ENCODE data around the gene SLC9A3.

The SLC9A3 gene

DNA sequence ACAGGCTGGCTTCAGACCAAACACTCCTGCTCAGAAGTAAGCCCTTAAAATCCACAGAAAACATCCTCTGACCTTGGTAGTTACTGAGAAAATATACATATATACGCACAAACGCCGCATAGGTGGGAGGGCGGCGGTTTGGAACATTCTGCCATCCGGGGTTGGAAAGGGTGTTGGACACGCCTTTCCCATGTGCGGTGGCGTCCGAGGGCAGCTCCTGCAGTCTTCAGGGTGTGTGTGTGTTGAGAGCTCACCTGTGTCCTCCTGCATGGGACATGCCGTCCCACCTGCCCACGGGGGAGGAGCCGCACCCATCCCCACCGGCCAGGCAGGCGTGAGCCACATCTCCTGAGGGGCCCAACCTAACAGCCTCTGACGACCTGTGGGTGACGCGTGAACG lies 28.2 kb downstream of the SLC9A3 start:
- TF ChIP-seq, protein P1, sequence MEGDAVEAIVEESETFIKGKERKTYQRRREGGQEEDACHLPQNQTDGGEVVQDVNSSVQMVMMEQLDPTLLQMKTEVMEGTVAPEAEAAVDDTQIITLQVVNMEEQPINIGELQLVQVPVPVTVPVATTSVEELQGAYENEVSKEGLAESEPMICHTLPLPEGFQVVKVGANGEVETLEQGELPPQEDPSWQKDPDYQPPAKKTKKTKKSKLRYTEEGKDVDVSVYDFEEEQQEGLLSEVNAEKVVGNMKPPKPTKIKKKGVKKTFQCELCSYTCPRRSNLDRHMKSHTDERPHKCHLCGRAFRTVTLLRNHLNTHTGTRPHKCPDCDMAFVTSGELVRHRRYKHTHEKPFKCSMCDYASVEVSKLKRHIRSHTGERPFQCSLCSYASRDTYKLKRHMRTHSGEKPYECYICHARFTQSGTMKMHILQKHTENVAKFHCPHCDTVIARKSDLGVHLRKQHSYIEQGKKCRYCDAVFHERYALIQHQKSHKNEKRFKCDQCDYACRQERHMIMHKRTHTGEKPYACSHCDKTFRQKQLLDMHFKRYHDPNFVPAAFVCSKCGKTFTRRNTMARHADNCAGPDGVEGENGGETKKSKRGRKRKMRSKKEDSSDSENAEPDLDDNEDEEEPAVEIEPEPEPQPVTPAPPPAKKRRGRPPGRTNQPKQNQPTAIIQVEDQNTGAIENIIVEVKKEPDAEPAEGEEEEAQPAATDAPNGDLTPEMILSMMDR (IDR thresholded peaks at IDR 0.05; ENCODE audit: extremely low read depth, insufficient read depth, missing control alignments): no peak
- in situ Hi-C loops (cut with MboI; ENCODE audit: low pct_unique_long_range_greater_than_20kb, low sequenced_read_pairs, unreplicated experiment): no loop called here
- DNase-seq (ENCODE audit: low spot score): no peak

DNA sequence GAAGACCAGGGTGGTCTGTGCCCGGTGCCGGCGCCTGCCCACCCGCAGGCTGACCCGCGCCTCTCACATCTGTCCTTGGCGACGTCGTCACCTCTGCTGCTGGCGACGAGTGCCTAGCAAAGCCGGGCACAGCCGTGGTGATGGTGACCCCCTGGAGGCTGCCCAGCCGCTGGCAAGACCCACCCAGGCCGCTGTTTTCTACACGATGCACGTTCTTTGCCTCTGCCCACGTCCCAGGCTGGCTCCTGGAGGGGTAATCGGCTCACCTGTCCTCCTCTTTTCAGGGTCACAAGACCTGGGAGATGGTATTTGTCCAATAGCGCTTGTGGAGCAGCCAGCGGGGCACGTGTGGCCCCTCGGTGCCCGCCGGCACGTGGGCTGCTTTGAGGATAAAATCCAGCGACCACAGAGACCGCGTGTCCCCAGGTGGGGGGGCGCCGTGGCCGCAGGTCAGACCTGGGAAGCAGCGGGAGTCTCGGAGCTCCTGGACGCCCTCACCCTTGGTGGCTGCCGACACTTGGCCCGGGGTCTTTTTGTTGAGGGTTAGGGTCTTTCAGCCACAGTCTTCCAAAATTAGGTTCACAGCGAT lies 29.5 kb downstream of the SLC9A3 start:
- TF ChIP-seq, protein P1 (IDR thresholded peaks at IDR 0.05; ENCODE audit: extremely low read depth, insufficient read depth, missing control alignments): no peak
- DNase-seq (ENCODE audit: low spot score): no peak
- in situ Hi-C loops (cut with MboI; ENCODE audit: low pct_unique_long_range_greater_than_20kb, low sequenced_read_pairs, unreplicated experiment): no loop called here

DNA sequence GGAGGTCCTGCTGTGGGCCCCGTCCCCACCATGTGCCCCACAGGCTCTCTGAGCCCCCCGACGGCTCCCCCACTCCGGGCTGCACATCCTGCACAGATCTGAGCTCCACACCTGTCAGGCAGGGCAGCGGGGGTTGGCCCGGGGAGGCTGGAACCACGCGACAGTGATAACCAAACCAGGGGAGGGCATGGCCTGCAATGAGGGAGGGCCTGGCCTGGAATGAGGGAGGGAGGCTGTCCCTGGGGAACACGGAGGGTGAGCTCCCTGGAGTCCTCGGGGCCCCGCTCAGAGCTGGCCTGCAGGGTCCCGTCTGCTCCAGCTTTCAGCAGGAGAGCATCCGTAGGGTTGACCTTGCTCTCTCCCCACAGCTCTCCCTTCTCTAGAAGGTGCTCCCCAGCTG lies 30.5 kb downstream of the SLC9A3 start:
- no peak for DNase-seq (ENCODE audit: low spot score)
- in situ Hi-C loops (cut with MboI; ENCODE audit: low pct_unique_long_range_greater_than_20kb, low sequenced_read_pairs, unreplicated experiment): no loop called here
- TF ChIP-seq, protein P1 (IDR thresholded peaks at IDR 0.05; ENCODE audit: extremely low read depth, insufficient read depth, missing control alignments): no peak

DNA sequence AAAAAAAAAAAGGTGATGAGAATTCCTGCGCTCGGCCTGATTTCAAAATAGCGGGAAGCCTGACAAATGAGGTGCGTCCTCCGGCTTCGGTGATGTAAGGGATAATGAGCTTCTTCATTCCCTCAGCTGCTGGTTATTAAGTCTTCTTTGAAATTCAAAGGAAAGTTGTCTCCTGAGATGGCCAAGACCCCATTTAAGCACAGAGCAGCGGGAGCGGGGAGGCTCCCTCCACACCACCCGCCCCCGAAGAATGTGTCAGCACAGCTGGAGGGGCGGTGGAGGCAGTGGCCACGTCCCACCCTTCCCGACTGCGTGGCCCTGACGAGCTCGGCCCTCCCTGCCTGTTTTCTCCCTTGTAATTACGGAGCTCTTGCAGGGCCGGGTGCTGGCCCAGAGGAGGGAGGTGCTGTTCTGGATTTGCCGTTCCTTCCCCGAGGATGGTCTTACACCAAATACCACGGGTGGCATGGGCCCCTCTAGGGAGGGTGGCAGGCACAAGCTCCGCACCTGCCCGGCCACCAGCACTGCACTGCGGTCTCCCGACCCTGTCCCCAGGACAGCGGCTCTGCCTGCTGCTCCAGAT lies 31.0 kb downstream of the SLC9A3 start:
- TF ChIP-seq, protein P1 (IDR thresholded peaks at IDR 0.05; ENCODE audit: extremely low read depth, insufficient read depth, missing control alignments): no peak
- in situ Hi-C loops (cut with MboI; ENCODE audit: low pct_unique_long_range_greater_than_20kb, low sequenced_read_pairs, unreplicated experiment): no loop called here
- no peak for DNase-seq (ENCODE audit: low spot score)

DNA sequence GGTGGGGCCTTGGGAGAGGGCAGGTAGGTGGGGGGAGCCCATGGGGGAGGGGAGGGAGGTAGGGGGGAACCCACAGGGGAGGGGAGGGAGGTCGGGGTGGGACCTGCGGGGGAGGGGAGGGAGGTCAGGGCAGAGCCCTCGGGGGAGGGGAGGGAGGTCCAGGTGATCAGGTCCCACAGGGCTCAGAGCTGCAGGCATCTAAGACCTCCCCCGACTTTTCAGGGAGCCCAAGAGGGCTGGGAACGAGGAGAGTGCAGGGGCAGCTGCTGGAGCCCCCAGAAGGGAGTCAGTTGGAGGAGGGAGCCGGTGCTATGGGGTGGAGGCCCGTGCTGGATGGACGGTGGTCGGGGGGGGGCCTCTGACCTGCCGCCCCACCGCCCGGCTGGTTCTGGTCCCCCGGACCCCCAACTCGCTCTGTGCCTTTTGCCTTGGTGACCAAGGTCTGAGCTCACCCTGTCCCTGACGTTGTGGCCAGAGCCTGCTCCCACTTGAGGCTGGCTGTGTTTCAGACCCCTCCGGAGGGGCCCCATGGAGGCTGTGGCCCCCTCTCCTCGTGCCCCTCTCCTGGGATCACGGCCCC lies 31.8 kb downstream of the SLC9A3 start:
- TF ChIP-seq, protein P1 (IDR thresholded peaks at IDR 0.05; ENCODE audit: extremely low read depth, insufficient read depth, missing control alignments): no peak
- in situ Hi-C loops (cut with MboI; ENCODE audit: low pct_unique_long_range_greater_than_20kb, low sequenced_read_pairs, unreplicated experiment): no loop called here
- no peak for DNase-seq (ENCODE audit: low spot score)

DNA sequence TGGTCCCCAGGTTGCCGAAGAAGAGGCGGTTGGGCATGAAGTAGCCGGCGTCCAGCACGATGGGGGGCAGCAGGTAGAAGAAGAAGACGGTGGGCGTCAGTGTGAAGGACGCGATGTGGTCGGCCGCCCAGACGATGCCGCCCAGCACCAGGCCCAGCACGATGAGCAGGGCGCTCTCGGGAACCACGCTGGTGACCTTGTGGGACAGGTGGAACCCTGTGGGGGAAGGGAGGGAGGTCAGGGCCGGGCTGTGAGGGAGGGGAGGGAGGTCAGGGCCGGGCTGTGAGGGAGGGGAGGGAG lies 32.4 kb downstream of the SLC9A3 start:
- in situ Hi-C loops (cut with MboI; ENCODE audit: low pct_unique_long_range_greater_than_20kb, low sequenced_read_pairs, unreplicated experiment): no loop called here
- DNase-seq (ENCODE audit: low spot score): no peak
- TF ChIP-seq, protein P1 (IDR thresholded peaks at IDR 0.05; ENCODE audit: extremely low read depth, insufficient read depth, missing control alignments): no peak

All from GM13977 (cell line).